HepG2 (cell line): ENCODE measurements around the gene CYLD. TPM values are rescaled to one million over a fixed set of nuclear protein-coding genes. Genes with fewer than 3 reads are reported as not detected.
A peak's percentile ranks its signal among the peaks of the same experiment; 100 is the strongest.

ENCODE experiments used
- ARID3A ChIP-seq: IDR thresholded peaks from 2 replicates; pipeline ENCODE4 v1.6.1; 2012; ENCODE audit warnings: low read depth, low read length, improper control_type of control experiment
- ATF7 ChIP-seq, 2 experiments: fragments of 450-650 bp in 1 of 2; sonication (generic) in 1 of 2; formaldehyde crosslinking in 1 of 2; IDR thresholded peaks; 2 replicates each; pipeline versions ENCODE4 v1.4.0 to v1.6.1; 2016 to 2020; ENCODE audit warnings: antibody characterized with exemption in 1 of 2, mild to moderate bottlenecking in 1 of 2, missing genetic modification reagents in 1 of 2
- CBX2 ChIP-seq, 2 experiments: fragments of 200-600 bp in 1 of 2; sonication (generic); formaldehyde crosslinking in 1 of 2; IDR thresholded peaks; 2 replicates each; pipeline versions ENCODE4 v1.7.0 to v1.8.1; 2018 to 2022; ENCODE audit warnings: low read depth in 2 of 2, low read length in 1 of 2, mild to moderate bottlenecking in 1 of 2, missing genetic modification reagents in 1 of 2
- CREB3 ChIP-seq: sonication (generic); formaldehyde crosslinking; IDR thresholded peaks from 2 replicates; pipeline ENCODE4 v1.5.0; 2020; ENCODE audit warnings: missing genetic modification reagents
- HMG20A ChIP-seq: IDR thresholded peaks from 2 replicates; pipeline ENCODE4 v1.6.1; 2016; ENCODE audit warnings: borderline replicate concordance
- HMGA1 ChIP-seq: sonication (generic); formaldehyde crosslinking; conservative IDR thresholded peaks from 2 replicates; pipeline ENCODE4 v1.4.0; 2020; ENCODE audit warnings: missing genetic modification reagents
- HOMEZ ChIP-seq: IDR thresholded peaks from 2 replicates; pipeline ENCODE4 v1.6.1; 2016; ENCODE audit warnings: low read depth
- KLF13 ChIP-seq: sonication (generic); formaldehyde crosslinking; IDR thresholded peaks from 2 replicates; pipeline ENCODE4 v1.4.0; 2020; ENCODE audit warnings: mild to moderate bottlenecking, missing genetic modification reagents
- MIER2 ChIP-seq: IDR thresholded peaks from 2 replicates; pipeline ENCODE4 v1.6.1; 2016; ENCODE audit warnings: missing biosample characterization, missing genetic modification reagents
- MXI1 ChIP-seq: IDR thresholded peaks from 3 replicates; pipeline ENCODE4 v1.6.1; 2012; ENCODE audit warnings: low read depth, low read length, inconsistent platforms, borderline replicate concordance
- NKX3-1 ChIP-seq: sonication (generic); formaldehyde crosslinking; IDR thresholded peaks from 2 replicates; pipeline ENCODE4 v1.5.0; 2020; ENCODE audit warnings: missing genetic modification reagents
- ONECUT2 ChIP-seq: sonication (generic); formaldehyde crosslinking; IDR thresholded peaks from 2 replicates; pipeline ENCODE4 v1.4.0; 2020; ENCODE audit warnings: missing genetic modification reagents
- SMARCE1 ChIP-seq: fragments of 450-650 bp; IDR thresholded peaks from 2 replicates; pipeline ENCODE4 v1.6.1; 2017; ENCODE audit warnings: borderline replicate concordance
- SP1 ChIP-seq, 2 experiments: fragments of 450-650 bp in 1 of 2; sonication (generic) in 1 of 2; formaldehyde crosslinking in 1 of 2; IDR thresholded peaks; 2 replicates each; pipeline versions ENCODE4 v1.4.0 to v1.6.1; 2016 to 2020; ENCODE audit warnings: missing genetic modification reagents in 1 of 2
- ZNF496 ChIP-seq: sonication (generic); formaldehyde crosslinking; IDR thresholded peaks from 2 replicates; pipeline ENCODE4 v1.8.1; 2023; ENCODE audit warnings: mild to moderate bottlenecking, moderate library complexity, missing genetic modification reagents; ENCODE audit not compliant: insufficient replicate concordance
- ZNF547 ChIP-seq: sonication (generic); formaldehyde crosslinking; IDR thresholded peaks from 2 replicates; pipeline ENCODE4 v1.5.1; 2020; ENCODE audit warnings: mild to moderate bottlenecking, missing genetic modification reagents
- ZNF687 ChIP-seq: sonication (generic); formaldehyde crosslinking; IDR thresholded peaks from 2 replicates; pipeline ENCODE4 v1.5.1; 2020; ENCODE audit warnings: mild to moderate bottlenecking, missing genetic modification reagents, moderate library complexity
- ZNF75D ChIP-seq: sonication (generic); formaldehyde crosslinking; IDR thresholded peaks from 2 replicates; pipeline ENCODE4 v1.8.1; 2023; ENCODE audit warnings: missing genetic modification reagents, mild to moderate bottlenecking, borderline replicate concordance
- ZNF782 ChIP-seq: sonication (generic); formaldehyde crosslinking; IDR thresholded peaks from 2 replicates; pipeline ENCODE4 v1.4.0; 2020; ENCODE audit warnings: missing genetic modification reagents, mild to moderate bottlenecking, borderline replicate concordance
- ZZZ3 ChIP-seq: sonication (generic); formaldehyde crosslinking; IDR thresholded peaks from 2 replicates; pipeline ENCODE4 v1.4.0; 2020; ENCODE audit warnings: missing genetic modification reagents, mild to moderate bottlenecking, borderline replicate concordance
- polyA plus RNA-seq, 8 experiments: library from polyadenylated mRNA; depleted of rRNA in 3 of 8; stranded (reverse) in 7 of 8; unstranded in 1 of 8; fragments of >200 nt; fragmentation: Illumina TruSeq in 4 of 8; extraction: Trizol in 4 of 8; gene quantifications; 2 replicates each; pipeline versions ENCODE4 v1.2.1 to v1.2.3, GENCODE V29; 2011 to 2016; ENCODE audit warnings: low read depth in 4 of 8, missing spikeins in 1 of 8, mixed read lengths in 1 of 8; ENCODE audit not compliant: insufficient read depth in 1 of 8
- total RNA-seq, 5 experiments: library from RNA; depleted of rRNA; stranded (reverse); fragments of >200 nt; fragmentation: Illumina TruSeq; extraction: Trizol; gene quantifications; 2 replicates each; pipeline ENCODE4 v1.2.3, GENCODE V29; 2016; ENCODE audit warnings: low read depth in 1 of 5

The CYLD gene
- total and polyA plus RNA-seq, 2 of the 13 experiments (the other 11 are each of a cell fraction or from before 2014, with no cell fraction given): 6.1 to 11.4 TPM

GRCh38 chr16:50806099-50807062, 64.5 kb downstream of the CYLD start (continued):
- TF ChIP-seq ARID3A (peak; percentile 73), ZNF782 (CRISPR knock-in tag) (peak; percentile 89; the same call in 1 of the 2 replicates), SMARCE1 (no peak), SP1 (IDR thresholded peaks at IDR 0.05) (no peak), SP1 (CRISPR knock-in tag; IDR thresholded peaks at IDR 0.05) (no peak), MXI1 (no peak), CREB3 (no peak), ATF7 (IDR thresholded peaks at IDR 0.05) (no peak), ATF7 (CRISPR knock-in tag; IDR thresholded peaks at IDR 0.05) (no peak), ZNF75D (no peak), KLF13 (CRISPR knock-in tag) (no peak), ZZZ3 (CRISPR knock-in tag) (0 out of 2 replicates have a peak, but pooled peaks have one; percentile 78), ZNF687 (CRISPR knock-in tag) (no peak), HMGA1 (no peak), HMG20A (CRISPR knock-in tag) (no peak), MIER2 (CRISPR knock-in tag) (no peak), HOMEZ (CRISPR knock-in tag) (peak; percentile 21; the same call in 1 of the 2 replicates), ONECUT2 (CRISPR knock-in tag) (no peak; the same call in 1 of the 2 replicates), ZNF547 (no peak), CBX2 (IDR thresholded peaks at IDR 0.05; ENCODE audit: low read depth, low read length) (no peak), CBX2 (CRISPR knock-in tag; IDR thresholded peaks at IDR 0.05; ENCODE audit: low read depth) (no peak), NKX3-1 (CRISPR knock-in tag) (0 out of 2 replicates have a peak, but pooled peaks have one; percentile 25), ZNF496 (CRISPR knock-in tag) (no peak)
